OCI-LY7 (cell line): ENCODE measurements around the gene PIP. TPM values are rescaled to one million over a fixed set of nuclear protein-coding genes. Genes with fewer than 3 reads are reported as not detected.

Source experiments
- BruUV-seq: library from RNA; stranded (reverse); fragments of 400-500 nt; replicated peaks from 2 replicates; lab custom pipeline; 2021; lab: Mats Ljungman, UMichigan
- CTCF ChIA-PET: fragments of 300-600 bp; sonication (Branson Sonifier 250); formaldehyde crosslinking; loops from one replicate; lab custom pipeline; 2022; ENCODE audit warnings: antibody characterized with exemption; ENCODE audit not compliant: unreplicated experiment; lab: Charles Lee
- POLR2A ChIA-PET: fragments of 300-600 bp; sonication (Branson Sonifier 250); formaldehyde crosslinking; loops from one replicate; lab custom pipeline; 2022; ENCODE audit warnings: antibody characterized with exemption; lab: Charles Lee
- DNase-seq: peaks from one replicate; pipeline ENCODE4 v3.0.0-alpha.2; 2015; ENCODE audit warnings: low spot score
- H2AFZ ChIP-seq: fragments of 200-600 bp; sonication (generic), shearing (Covaris generic); 2 replicates; pipeline ENCODE4 v1.6.1; 2014; ENCODE audit warnings: mild to moderate bottlenecking, antibody characterized with exemption, low read length, moderate library complexity
- H3K27ac ChIP-seq: fragments of 200-600 bp; sonication (generic); 2 replicates; pipeline ENCODE4 v1.5.1; 2014; ENCODE audit warnings: mixed run types, low read depth, mild to moderate bottlenecking, moderate library complexity, low read length, inconsistent platforms; ENCODE audit not compliant: poor library complexity, severe bottlenecking
- H3K36me3 ChIP-seq: fragments of 200-600 bp; sonication (generic); 2 replicates; pipeline ENCODE4 v1.6.1; 2014; ENCODE audit warnings: mild to moderate bottlenecking, antibody characterized with exemption, low read length, moderate library complexity, mixed read lengths; ENCODE audit not compliant: insufficient read depth
- H3K4me1 ChIP-seq: fragments of 200-600 bp; sonication (generic); 2 replicates; pipeline ENCODE4 v1.5.1; 2014; ENCODE audit warnings: mild to moderate bottlenecking, low read length; ENCODE audit not compliant: insufficient read depth, poor library complexity, severe bottlenecking
- H3K4me2 ChIP-seq: fragments of 200-600 bp; sonication (generic); 2 replicates; pipeline ENCODE4 v1.6.1; 2014; ENCODE audit warnings: mild to moderate bottlenecking, low read length
- H3K4me3 ChIP-seq: fragments of 200-600 bp; sonication (generic); 2 replicates; pipeline ENCODE4 v1.5.1; 2014; ENCODE audit warnings: mild to moderate bottlenecking, low read depth, low read length; ENCODE audit not compliant: poor library complexity, severe bottlenecking
- H3K79me2 ChIP-seq: fragments of 200-600 bp; sonication (generic); 2 replicates; pipeline ENCODE4 v1.6.1; 2016; ENCODE audit warnings: low read depth, mild to moderate bottlenecking, low read length, moderate library complexity, mixed read lengths; ENCODE audit not compliant: insufficient read depth
- H3K9me2 ChIP-seq: fragments of 200-600 bp; sonication (generic); 2 replicates; pipeline ENCODE4 v1.6.1; 2016; ENCODE audit warnings: mild to moderate bottlenecking, low read length, mixed read lengths; ENCODE audit not compliant: insufficient read depth
- H3K9me3 ChIP-seq: fragments of 200-600 bp; sonication (generic); 2 replicates; pipeline ENCODE4 v1.6.1; 2014; ENCODE audit warnings: mild to moderate bottlenecking, mixed run types, low read length, mixed read lengths
- H4K20me1 ChIP-seq: fragments of 200-600 bp; sonication (generic); 2 replicates; pipeline ENCODE4 v1.6.1; 2014; ENCODE audit warnings: mild to moderate bottlenecking, antibody characterized with exemption, low read length, moderate library complexity, mixed read lengths; ENCODE audit not compliant: insufficient read depth
- CTCF ChIP-seq: fragments of 200-600 bp; sonication (generic); conservative IDR thresholded peaks from 2 replicates; pipeline ENCODE4 v1.5.1; 2014; ENCODE audit warnings: mild to moderate bottlenecking, antibody characterized with exemption, low read length, moderate library complexity, mixed read lengths
- EZH2phosphoT487 ChIP-seq: fragments of 200-600 bp; sonication (generic); IDR thresholded peaks from 2 replicates; pipeline ENCODE4 v1.6.1; 2018; ENCODE audit warnings: low read depth, borderline replicate concordance, mild to moderate bottlenecking, mixed run types, antibody characterized with exemption, low read length, moderate library complexity, mixed read lengths
- intact Hi-C: fragments of 100-400 bp; cut with micrococcal nuclease; formaldehyde crosslinking; loops from one replicate; pipeline ENCODE4 v1.10.0; 2022; ENCODE audit not compliant: unreplicated experiment
- total RNA-seq, 2 experiments: library from RNA; depleted of rRNA in 1 of 2; stranded (reverse); fragments of >200 nt in 1 of 2; shearing (Covaris generic) in 1 of 2; gene quantifications; 2 replicates each; pipeline ENCODE4 v1.2.3, GENCODE V29; 2014 to 2022

PIP gene
- total RNA-seq, 2 experiments from 2014 or later = not detected

GRCh38 chr7:143130541-143130940 is 1.3 kb upstream of the PIP start:
- Histone ChIP-seq H3K4me2 (no peak overlapping the region), H3K36me3 (no peaks in the 10 kb centered on the region), H3K4me1 (no peaks in the 10 kb centered on the region), H4K20me1 (no peaks in the 10 kb centered on the region), H3K4me3 (no peak overlapping the region), H2AFZ (no peak overlapping the region), H3K9me3 (no peaks in the 10 kb centered on the region), H3K9me2 (no peaks in the 10 kb centered on the region), H3K79me2 (no peaks in the 10 kb centered on the region), H3K27ac (no peak overlapping the region)
- DNase-seq = no peak
- intact Hi-C loops = no loop called here
- ChIA-PET POLR2A (interaction anchor here (0.8 to 1.4 kb wide), 2 partner anchors 26 to 135 kb away, joined by 3 read pairs; no protein-coding TSS in a partner anchor), CTCF (no interaction called here)
- TF ChIP-seq EZH2phosphoT487 (no peak), CTCF (no peak)
- BruUV-seq = no TSS peak

- POLR2A ChIA-PET = no interaction called here
- Histone ChIP-seq H3K36me3 (no peaks in the 10 kb centered on the region), H3K4me1 (no peaks in the 10 kb centered on the region), H3K27ac (no peak overlapping the region), H3K9me2 (no peaks in the 10 kb centered on the region), H3K4me3 (no peak overlapping the region), H4K20me1 (no peaks in the 10 kb centered on the region), H2AFZ (no peak overlapping the region), H3K79me2 (no peaks in the 10 kb centered on the region), H3K4me2 (no peak overlapping the region), H3K9me3 (no peaks in the 10 kb centered on the region)
- TF ChIP-seq EZH2phosphoT487 (no peak), CTCF (no peak)
- CTCF ChIA-PET = no interaction called here
- no peak for DNase-seq
- no TSS peak for BruUV-seq
- intact Hi-C loops = no loop called here
Measured at GRCh38 chr7:143147070-143147469, 15.2 kb downstream of the PIP start.

- intact Hi-C loops = no loop called here
- H3K79me2 ChIP-seq = no peaks in the 10 kb centered on the region
Measured at GRCh38 chr7:143148050-143148449, 16.2 kb downstream of the PIP start.

More at GRCh38 chr7:143148050-143148449, 16.2 kb downstream of the PIP start:
- Histone ChIP-seq H3K4me2 (no peak overlapping the region), H3K36me3 (no peaks in the 10 kb centered on the region), H2AFZ (no peak overlapping the region), H4K20me1 (no peaks in the 10 kb centered on the region), H3K4me3 (no peak overlapping the region), H3K9me3 (no peaks in the 10 kb centered on the region), H3K27ac (no peak overlapping the region), H3K9me2 (no peaks in the 10 kb centered on the region), H3K4me1 (no peaks in the 10 kb centered on the region)
- no TSS peak for BruUV-seq
- POLR2A ChIA-PET = no interaction called here
- CTCF ChIA-PET = no interaction called here
- DNase-seq = no peak
- TF ChIP-seq CTCF (no peak), EZH2phosphoT487 (no peak)
